Neural progenitor cell (in vitro differentiated cells): Measurements from ENCODE around the gene FRAS1. TPM values are rescaled to one million over a fixed set of nuclear protein-coding genes. Genes with fewer than 3 reads are reported as not detected.
"Not testable (repeated sequence)": the region's sequence is repeated elsewhere in the genome, so short reads cannot be mapped to it uniquely, and the experiment has no call there.

Source experiments
- DNase-seq: peaks from one replicate; pipeline ENCODE4 v3.0.0-alpha.2; 2016; ENCODE audit warnings: low spot score
- H2AFZ ChIP-seq: fragments of 200-600 bp; sonication (generic); replicated peaks from 2 replicates; pipeline ENCODE4 v1.6.1; 2016; ENCODE audit warnings: antibody characterized with exemption
- H3F3A ChIP-seq: fragments of 200-600 bp; sonication (generic); 2 replicates; pipeline ENCODE4 v1.6.1; 2016; ENCODE audit warnings: antibody characterized with exemption, low read depth
- H3K27ac ChIP-seq: fragments of 200-600 bp; sonication (generic); 2 replicates; pipeline ENCODE4 v1.5.1; 2016; ENCODE audit warnings: mild to moderate bottlenecking
- H3K27me3 ChIP-seq: fragments of 200-600 bp; sonication (generic); 2 replicates; pipeline ENCODE4 v1.6.1; 2016; ENCODE audit warnings: mild to moderate bottlenecking, moderate library complexity
- H3K36me3 ChIP-seq: fragments of 200-600 bp; sonication (generic); 2 replicates; pipeline ENCODE4 v1.5.1; 2016
- H3K4me1 ChIP-seq: fragments of 200-600 bp; sonication (generic); 2 replicates; pipeline ENCODE4 v1.6.1; 2016; ENCODE audit warnings: mixed run types
- H3K4me2 ChIP-seq: fragments of 200-600 bp; sonication (generic); 2 replicates; pipeline ENCODE4 v1.6.1; 2016
- H3K4me3 ChIP-seq: fragments of 200-600 bp; sonication (generic); 2 replicates; pipeline ENCODE4 v1.5.1; 2016
- H3K79me2 ChIP-seq: fragments of 200-600 bp; sonication (generic); 2 replicates; pipeline ENCODE4 v1.6.1; 2016; ENCODE audit warnings: low read depth
- H3K9ac ChIP-seq: fragments of 200-600 bp; sonication (generic); 2 replicates; pipeline ENCODE4 v1.6.1; 2016
- H3K9me3 ChIP-seq: fragments of 200-600 bp; sonication (generic); 2 replicates; pipeline ENCODE4 v1.5.1; 2016; ENCODE audit warnings: low read depth
- H4K20me1 ChIP-seq: fragments of 200-600 bp; sonication (generic); 2 replicates; pipeline ENCODE4 v1.6.1; 2016; ENCODE audit warnings: low read depth
- H3K27ac Mint-ChIP-seq: 3 replicates; pipeline ENCODE4 v1.8.0; 2021; ENCODE audit warnings: mixed read lengths
- H3K27me3 Mint-ChIP-seq: 2 replicates; pipeline ENCODE4 v1.8.0; 2022; ENCODE audit warnings: low read depth, mild to moderate bottlenecking, inconsistent platforms, moderate library complexity, mixed read lengths; ENCODE audit not compliant: insufficient read depth
- H3K36me3 Mint-ChIP-seq: 3 replicates; pipeline ENCODE4 v1.8.0; 2021; ENCODE audit warnings: mixed read lengths
- H3K4me1 Mint-ChIP-seq: 3 replicates; pipeline ENCODE4 v1.8.0; 2021; ENCODE audit warnings: mixed read lengths
- H3K4me3 Mint-ChIP-seq: 3 replicates; pipeline ENCODE4 v1.8.0; 2021; ENCODE audit warnings: mild to moderate bottlenecking, moderate library complexity, mixed read lengths
- H3K9me3 Mint-ChIP-seq: 3 replicates; pipeline ENCODE4 v1.8.0; 2020; ENCODE audit warnings: mixed read lengths
- EZH2 ChIP-seq: fragments of 200-600 bp; sonication (generic); IDR thresholded peaks from 2 replicates; pipeline ENCODE4 v1.6.1; 2017; ENCODE audit warnings: antibody characterized with exemption, mild to moderate bottlenecking, moderate library complexity
- EZH2phosphoT487 ChIP-seq: fragments of 200-600 bp; sonication (generic); IDR thresholded peaks from 2 replicates; pipeline ENCODE4 v1.6.1; 2017; ENCODE audit warnings: antibody characterized with exemption
- total RNA-seq: library from RNA; depleted of rRNA; stranded (reverse); fragments of >200 nt; gene quantifications from 2 replicates; pipeline ENCODE4 v1.2.3, GENCODE V29; 2015; ENCODE audit warnings: low replicate concordance
- TF ChIP-seq, protein P1 (sequence below): fragments of 200-600 bp; sonication (generic); IDR thresholded peaks from 2 replicates; pipeline ENCODE4 v1.5.1; 2017; ENCODE audit warnings: antibody characterized with exemption, mild to moderate bottlenecking

FRAS1 gene
- total RNA-seq, 1 donor from 2014 or later = 21.3 TPM

DNA sequence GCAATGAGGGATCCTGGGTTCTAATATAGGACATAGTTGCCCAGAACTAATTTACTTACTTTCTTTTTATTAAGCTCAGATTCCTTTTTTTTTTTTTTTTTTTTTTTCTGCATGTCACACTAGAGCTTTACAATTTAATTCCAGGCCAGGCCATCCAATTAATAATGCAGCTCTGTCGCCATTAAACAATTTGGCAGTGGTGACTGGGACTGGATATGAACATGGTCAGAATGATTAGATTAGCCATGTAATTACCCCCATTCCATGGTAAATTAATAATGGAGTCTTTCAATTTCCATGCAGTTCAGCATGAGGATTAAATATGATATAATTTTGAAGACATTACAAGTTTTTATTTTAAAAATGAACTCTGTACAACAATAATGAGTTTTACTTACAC, 267.5 kb downstream of the FRAS1 start:
- H3K9me3 Mint-ChIP-seq = no peaks in the 10 kb centered on the region
- H3K4me3 Mint-ChIP-seq = no peak overlapping the region
- peaks cover 5% of the 10 kb centered on the region for H3K36me3 Mint-ChIP-seq
- H3K4me2 ChIP-seq = no peak overlapping the region
- no peaks in the 10 kb centered on the region for H3K27me3 ChIP-seq
- no peak overlapping the region for H3K27ac ChIP-seq
- no peak overlapping the region for H3K27ac Mint-ChIP-seq
- H3K9me3 ChIP-seq = no peaks in the 10 kb centered on the region
- H3K4me1 ChIP-seq = peaks cover 21% of the 10 kb centered on the region
- no peaks in the 10 kb centered on the region for H3K79me2 ChIP-seq
- H3K4me3 ChIP-seq = no peak overlapping the region
- H3K27me3 Mint-ChIP-seq = no peaks in the 10 kb centered on the region
- no peaks in the 10 kb centered on the region for H4K20me1 ChIP-seq
- peaks cover 15% of the 10 kb centered on the region for H3K4me1 Mint-ChIP-seq
- no peak for DNase-seq
- TF ChIP-seq EZH2phosphoT487 (no peak), EZH2 (no peak)
- TF ChIP-seq, protein P1, sequence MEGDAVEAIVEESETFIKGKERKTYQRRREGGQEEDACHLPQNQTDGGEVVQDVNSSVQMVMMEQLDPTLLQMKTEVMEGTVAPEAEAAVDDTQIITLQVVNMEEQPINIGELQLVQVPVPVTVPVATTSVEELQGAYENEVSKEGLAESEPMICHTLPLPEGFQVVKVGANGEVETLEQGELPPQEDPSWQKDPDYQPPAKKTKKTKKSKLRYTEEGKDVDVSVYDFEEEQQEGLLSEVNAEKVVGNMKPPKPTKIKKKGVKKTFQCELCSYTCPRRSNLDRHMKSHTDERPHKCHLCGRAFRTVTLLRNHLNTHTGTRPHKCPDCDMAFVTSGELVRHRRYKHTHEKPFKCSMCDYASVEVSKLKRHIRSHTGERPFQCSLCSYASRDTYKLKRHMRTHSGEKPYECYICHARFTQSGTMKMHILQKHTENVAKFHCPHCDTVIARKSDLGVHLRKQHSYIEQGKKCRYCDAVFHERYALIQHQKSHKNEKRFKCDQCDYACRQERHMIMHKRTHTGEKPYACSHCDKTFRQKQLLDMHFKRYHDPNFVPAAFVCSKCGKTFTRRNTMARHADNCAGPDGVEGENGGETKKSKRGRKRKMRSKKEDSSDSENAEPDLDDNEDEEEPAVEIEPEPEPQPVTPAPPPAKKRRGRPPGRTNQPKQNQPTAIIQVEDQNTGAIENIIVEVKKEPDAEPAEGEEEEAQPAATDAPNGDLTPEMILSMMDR = no peak
- no peaks in the 10 kb centered on the region for H3F3A ChIP-seq
- H3K36me3 ChIP-seq = no peaks in the 10 kb centered on the region
- no peak overlapping the region for H3K9ac ChIP-seq
- no peak overlapping the region for H2AFZ ChIP-seq

DNA sequence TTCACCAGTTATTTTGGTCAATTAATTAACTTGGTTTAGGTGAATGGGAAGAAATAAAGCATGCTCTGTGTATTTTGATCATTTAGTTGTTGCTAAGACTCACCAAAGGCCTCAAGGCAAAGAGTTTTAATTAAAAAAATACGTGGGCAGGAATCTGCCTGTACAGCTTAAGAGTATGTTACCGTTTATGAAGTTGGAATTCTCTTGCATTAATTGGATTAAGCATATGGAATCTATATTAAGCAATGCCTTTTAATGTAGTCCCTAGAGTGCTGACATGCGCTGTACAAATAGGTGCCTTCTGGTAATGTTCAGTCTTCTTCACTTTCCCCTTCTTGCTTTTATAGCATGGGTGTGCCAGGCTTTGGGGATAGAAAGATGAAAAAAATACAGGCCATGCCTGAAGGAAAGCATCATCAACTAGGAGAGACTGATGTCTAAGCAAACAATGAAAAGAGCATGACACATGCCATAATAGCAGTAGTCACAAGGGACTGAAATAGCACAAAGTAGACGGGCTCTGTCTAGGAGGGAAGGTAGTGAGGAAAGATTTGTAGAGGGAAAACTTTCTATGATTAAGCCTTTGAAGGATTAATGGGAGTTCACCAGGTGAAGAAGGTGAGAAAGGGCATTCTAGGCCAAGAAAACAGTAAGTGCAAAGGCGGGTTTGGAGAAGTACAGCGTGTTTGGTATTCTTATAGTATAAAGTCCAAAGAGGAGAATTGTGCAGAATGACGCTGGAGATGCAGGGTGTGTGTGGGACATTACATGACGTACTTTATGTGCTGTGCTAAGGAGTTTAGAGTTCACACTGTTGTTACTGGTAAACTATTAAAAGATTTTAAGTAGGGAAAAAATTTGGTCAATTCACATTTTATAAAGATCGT, 268.4 kb downstream of the FRAS1 start:
- Histone ChIP-seq H2AFZ (no peak overlapping the region), H3K27me3 (no peaks in the 10 kb centered on the region), H3K4me3 (no peak overlapping the region), H3K36me3 (no peaks in the 10 kb centered on the region), H3K79me2 (no peaks in the 10 kb centered on the region), H3K9me3 (no peaks in the 10 kb centered on the region), H3K4me2 (no peak overlapping the region), H3F3A (no peaks in the 10 kb centered on the region), H3K9ac (no peak overlapping the region), H3K4me1 (peaks cover 21% of the 10 kb centered on the region), H4K20me1 (no peaks in the 10 kb centered on the region), H3K27ac (no peak overlapping the region)
- peaks cover 7% of the 10 kb centered on the region for H3K36me3 Mint-ChIP-seq
- no peak overlapping the region for H3K27ac Mint-ChIP-seq
- no peaks in the 10 kb centered on the region for H3K27me3 Mint-ChIP-seq
- H3K9me3 Mint-ChIP-seq = no peaks in the 10 kb centered on the region
- no peak for DNase-seq
- peaks cover 13% of the 10 kb centered on the region for H3K4me1 Mint-ChIP-seq
- no peak for TF ChIP-seq EZH2
- H3K4me3 Mint-ChIP-seq = no peak overlapping the region

DNA sequence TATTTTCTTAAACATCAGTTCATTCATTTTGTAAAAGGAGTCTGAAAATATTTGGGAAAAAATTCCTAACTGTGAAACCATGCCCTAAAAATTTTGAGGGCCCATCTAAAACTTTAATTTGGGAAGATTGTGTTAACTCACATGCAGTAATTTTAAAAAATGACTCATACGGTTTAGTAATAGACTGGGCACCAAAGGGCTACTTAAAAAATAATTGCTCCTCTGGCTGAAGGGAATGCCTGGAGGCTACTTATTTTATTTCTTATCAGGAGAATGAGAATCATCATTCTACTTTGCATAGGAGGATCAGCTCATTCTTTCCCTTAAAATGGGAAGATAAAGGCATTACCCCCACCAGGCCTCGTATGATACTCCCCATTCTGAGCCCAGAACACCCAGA, 271.5 kb downstream of the FRAS1 start:
- H3K4me3 Mint-ChIP-seq, H3K4me2 ChIP-seq, DNase-seq, H3K27ac Mint-ChIP-seq, H3K9ac ChIP-seq, H3K9me3 ChIP-seq, H3K36me3 ChIP-seq, H3K27ac ChIP-seq, H3K27me3 ChIP-seq, H4K20me1 ChIP-seq, H3K4me1 ChIP-seq, H3K79me2 ChIP-seq, H3K9me3 Mint-ChIP-seq, H3K4me3 ChIP-seq, H3F3A ChIP-seq, H2AFZ ChIP-seq, H3K27me3 Mint-ChIP-seq, H3K36me3 Mint-ChIP-seq: not testable (repeated sequence)
- peaks cover 28% of the 10 kb centered on the region for H3K4me1 Mint-ChIP-seq

DNA sequence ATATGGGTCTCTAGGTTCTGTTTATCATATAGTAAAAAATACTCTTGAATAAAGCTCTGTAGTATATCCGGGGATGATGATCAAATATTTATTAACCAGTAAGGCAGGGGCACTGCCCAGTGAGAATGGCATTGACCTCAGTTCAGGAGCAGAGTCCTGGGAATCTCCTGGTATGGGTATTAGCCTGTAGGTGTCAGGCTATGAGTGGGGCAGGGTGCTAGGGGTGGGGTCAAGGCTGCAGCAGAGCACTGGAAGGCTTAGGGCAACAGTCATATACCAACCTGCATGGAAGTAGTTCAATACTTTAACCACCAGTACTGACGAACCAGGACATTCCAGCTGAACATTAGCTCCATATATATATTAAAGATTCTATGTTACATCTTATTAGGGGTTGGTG, 274.1 kb downstream of the FRAS1 start:
- H3F3A ChIP-seq = no peaks in the 10 kb centered on the region
- H3K9me3 Mint-ChIP-seq = peaks cover 2% of the 10 kb centered on the region
- no peak overlapping the region for H3K27ac Mint-ChIP-seq
- H2AFZ ChIP-seq = no peak overlapping the region
- peaks cover 33% of the 10 kb centered on the region for H3K4me1 Mint-ChIP-seq
- H3K36me3 Mint-ChIP-seq = peaks cover 13% of the 10 kb centered on the region
- no peaks in the 10 kb centered on the region for H3K36me3 ChIP-seq
- H3K9me3 ChIP-seq = no peaks in the 10 kb centered on the region
- no peaks in the 10 kb centered on the region for H3K27me3 ChIP-seq
- TF ChIP-seq, protein P1 = no peak
- no peak for TF ChIP-seq EZH2phosphoT487
- H3K27ac ChIP-seq = no peak overlapping the region
- H3K4me3 ChIP-seq = no peak overlapping the region
- H3K4me3 Mint-ChIP-seq = no peak overlapping the region
- H3K4me2 ChIP-seq = no peak overlapping the region
- no peaks in the 10 kb centered on the region for H3K27me3 Mint-ChIP-seq
- H3K9ac ChIP-seq = no peak overlapping the region
- no peak for DNase-seq
- peaks cover 4% of the 10 kb centered on the region for H3K4me1 ChIP-seq
- no peaks in the 10 kb centered on the region for H3K79me2 ChIP-seq
- no peaks in the 10 kb centered on the region for H4K20me1 ChIP-seq
